ENCODE measurements around the gene STARD3. TPM values are rescaled to one million over a fixed set of nuclear protein-coding genes. Genes with fewer than 3 reads are reported as not detected.

The STARD3 gene
- total RNA-seq, 1 donor from 2014 or later: 59.3 TPM

DNA sequence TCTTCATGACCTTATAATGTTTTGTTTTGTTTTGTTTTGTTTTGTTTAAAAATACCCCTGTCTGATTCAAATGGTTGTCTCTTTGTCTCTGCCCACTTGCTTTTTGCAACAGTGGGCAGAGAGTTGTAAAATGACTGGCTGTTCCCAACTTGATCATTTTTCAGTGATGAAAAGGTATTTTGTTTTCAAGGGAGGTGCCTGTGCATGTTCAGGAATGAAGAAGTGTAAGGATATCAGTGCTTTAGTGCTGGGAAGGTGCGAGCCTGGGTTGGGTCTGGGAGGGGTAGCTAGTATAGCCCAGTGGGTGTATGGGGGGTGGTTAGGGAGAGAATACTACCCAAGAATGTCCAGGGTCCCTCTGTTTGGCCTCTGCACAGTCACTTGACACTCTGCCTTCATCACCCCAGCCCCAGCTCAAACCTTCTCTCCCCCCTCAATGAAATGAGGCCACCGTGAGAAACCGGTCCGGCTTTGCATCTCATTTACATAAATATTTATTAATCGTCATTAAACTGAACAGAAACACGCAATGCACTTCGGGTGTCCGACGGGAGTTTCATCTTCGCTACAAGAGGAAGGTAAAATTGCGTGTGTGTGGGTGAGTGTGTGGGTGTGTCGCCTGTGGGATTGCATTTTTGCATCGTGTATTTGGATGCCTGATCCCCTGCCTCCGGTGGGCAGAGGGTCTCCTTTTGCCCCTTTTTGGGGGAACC, 33.5 kb upstream of the STARD3 start:
- intact Hi-C loops (cut with micrococcal nuclease): no loop called here

DNA sequence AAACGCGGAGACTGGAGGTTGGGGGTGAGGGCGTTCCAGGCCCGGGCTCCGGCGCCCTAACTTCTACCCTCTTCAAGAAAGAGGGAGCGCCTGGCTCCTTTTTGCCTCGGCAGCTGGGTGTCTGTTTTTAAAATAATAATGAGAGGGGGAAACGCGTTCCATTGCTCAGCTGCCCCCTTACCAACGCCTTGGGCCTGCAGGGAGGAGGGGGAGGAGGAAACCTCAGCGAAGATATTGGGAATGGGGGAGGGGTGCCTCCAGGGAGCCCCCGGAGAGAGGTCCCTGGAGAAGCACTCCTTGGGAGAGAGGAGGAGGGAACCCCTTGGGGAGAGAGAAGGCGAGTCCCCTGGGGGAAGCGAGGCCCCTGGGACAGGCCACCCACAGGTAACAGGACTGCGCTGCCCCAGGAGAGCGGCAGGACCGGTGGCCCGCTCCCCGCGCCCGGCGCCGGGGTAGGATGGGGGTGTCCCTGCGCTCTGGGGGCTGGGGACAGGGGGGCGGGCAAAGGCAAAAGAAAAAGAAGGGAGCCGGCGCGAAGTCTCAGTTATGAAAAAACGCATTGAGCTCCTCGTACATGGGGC, 31.9 kb upstream of the STARD3 start:
- intact Hi-C loops (cut with micrococcal nuclease): no loop called here

DNA sequence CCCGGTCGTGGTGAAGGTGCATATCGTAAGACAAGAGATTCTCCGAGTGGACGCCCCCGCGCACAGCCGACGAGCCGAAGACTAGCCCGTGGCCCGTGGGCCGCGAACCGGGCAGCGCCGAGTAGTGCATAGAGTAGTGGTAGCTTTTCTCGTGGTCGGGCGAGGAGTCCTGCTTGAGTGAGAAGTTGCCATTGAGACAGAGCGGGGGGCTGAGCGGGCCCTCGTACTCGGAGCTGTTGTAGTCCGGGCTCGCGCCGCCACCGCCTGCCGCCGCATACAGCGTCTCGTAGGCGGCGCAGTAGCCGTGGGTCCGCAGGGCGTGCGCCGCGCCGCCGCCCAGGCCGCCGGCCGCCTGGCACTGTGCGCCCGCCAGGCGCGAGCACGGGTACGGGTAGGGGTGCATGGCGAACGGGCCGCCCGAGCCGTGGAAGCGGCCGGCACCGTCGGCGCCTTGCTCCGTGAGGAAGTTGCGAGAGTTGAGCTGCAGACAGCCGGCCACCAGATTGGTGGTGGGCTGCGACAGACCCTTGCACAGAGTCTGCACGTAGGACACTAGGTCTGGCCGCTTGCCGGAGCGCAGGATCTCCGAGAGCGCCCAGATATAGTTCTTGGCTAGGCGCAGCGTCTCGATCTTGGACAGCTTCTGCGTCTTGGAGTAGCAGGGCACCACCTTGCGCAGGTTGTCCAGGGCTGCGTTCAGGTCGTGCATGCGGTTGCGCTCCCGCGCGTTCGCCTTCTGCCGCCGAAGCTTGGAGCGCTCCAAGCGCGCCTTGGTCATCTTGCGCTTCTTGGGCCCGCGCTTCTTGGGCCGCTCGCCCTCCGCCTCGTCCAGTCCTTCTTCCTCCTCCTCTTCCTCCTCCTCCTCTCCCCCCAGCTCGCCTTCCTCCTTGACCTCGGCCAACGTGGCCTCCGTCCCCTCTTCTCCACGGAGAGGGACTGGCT, 31.2 kb upstream of the STARD3 start:
- intact Hi-C loops (cut with micrococcal nuclease): no loop called here

DNA sequence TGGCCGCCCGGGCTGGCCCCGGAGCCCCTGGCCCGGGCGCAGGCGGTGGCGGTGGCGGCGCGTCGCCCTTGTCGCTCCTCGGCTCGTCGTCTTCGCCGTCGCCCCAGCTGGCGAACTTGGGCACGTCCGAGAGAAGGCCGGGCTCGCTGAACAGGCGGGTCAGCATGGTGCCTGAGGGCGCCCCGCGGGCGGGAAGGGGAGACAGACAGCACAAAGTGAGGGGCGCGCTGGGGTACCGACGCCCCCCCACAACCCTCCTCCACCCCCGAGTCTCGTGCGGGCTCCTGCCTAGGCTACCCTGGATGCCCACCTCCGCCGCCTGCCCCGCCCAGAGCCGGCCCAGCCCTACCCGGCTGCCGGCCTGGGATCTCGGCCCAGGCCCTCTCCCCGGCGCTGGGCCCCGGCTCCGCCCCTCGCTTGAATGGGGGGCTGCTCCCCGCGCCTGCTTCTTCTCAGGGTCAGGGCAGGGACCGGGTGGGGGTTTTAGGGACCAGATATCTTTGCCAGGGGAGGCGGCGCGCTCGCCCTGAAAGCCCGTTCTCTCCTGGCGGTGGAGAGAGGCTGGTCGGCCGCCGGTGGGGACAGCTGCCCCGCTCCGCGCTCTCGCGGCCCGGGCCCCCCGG, 30.4 kb upstream of the STARD3 start:
- intact Hi-C loops (cut with micrococcal nuclease): no loop called here

DNA sequence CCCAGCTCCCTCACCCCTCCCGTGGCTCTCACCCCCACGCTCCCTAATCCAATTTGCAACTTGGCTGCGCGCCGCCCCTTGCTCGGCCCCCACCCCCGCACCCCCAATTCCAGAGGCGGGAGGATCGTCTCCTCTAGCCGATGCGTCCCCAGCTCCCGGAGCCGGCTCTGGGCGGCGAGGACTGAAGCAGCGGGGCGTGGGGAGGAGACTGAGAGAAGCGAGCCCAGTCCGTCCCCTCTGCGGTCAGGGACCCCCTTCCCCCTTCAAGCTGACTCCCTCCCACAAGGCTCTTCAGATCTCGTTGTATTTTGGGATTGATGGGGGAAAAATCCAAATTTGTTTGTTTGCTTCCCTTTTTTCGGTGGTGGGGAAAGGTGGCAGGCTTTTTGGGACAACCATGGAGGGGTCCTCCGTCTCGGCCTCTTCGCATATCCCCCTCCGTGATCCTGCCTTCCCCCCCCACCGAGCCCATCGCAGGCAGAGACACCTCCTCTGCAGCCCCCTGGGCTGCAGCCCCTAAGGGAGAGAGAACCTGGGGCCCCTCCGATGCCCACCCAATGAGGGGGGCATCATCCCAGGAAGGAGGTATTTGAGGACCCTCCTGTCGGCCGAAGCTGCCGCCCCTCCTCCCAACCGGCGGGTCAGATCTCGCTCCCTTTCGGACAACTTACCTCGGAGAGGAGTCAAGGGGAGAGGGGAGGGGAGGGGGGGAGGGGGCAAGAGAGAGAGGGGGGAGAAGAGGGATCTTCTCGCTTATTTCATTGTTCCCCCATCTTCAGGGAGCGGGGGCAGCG, 29.7 kb upstream of the STARD3 start:
- intact Hi-C loops (cut with micrococcal nuclease): no loop called here

DNA sequence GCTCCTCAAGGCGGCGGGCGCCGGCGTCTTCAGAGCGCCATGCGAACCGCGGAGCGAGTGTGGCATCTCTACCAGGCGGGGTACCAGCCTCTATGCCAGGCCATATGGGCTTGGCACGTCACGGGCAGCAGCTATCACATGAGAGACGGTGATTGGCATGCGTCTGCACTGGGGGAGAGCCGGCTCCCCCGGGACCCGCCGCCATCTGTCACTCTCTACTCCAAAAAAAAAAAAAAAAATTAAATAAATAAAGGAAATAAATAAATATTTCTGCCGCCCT, 29.2 kb upstream of the STARD3 start, which contains the start of gene NEUROD2:
TSS of gene NEUROD2 (minus strand) at position 70 of the 280 bp plus-strand sequence. CDS start 1,321 bp downstream, outside the sequence.
- intact Hi-C loops (cut with micrococcal nuclease): no loop called here

DNA sequence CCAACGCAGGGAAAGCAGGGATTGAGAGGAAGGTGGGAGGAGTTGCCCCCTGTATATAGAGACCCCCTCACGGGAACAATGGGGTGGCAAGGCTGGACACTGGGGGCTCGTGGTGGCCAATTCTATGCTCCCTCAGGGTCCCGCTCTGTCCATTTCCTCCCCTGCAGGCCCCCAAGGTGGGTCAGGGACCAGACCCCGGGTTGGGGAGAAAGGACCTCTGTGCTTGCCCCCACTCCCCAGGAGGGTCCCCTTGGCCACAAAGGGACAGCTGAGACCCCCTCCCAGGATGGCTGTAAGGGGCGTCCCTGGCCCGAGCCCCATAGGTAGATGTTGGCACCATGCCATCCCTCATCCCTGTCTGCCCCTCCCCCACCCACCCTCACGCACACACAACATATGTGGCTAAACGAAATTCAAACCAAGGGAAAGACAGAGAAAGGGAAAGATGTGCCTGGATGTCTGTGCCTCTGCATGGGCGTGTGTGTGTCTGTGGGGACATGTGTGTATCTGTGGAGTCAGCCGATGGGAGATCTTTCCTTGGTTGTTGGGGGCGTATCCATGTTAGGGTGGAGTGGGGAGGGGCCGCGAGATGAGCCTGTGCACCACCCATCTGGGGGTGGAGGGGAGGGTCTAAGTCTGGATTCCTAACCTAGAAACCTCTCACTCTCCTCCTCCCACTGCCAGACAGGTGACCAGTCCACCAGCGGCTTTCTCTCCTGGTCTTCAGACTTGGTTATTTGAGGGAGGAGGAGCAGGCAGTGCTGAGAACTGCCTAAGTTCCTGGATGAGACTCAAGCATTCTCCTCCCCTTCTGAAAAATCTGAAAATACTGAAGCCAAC, 28.6 kb upstream of the STARD3 start:
- intact Hi-C loops (cut with micrococcal nuclease): no loop called here

DNA sequence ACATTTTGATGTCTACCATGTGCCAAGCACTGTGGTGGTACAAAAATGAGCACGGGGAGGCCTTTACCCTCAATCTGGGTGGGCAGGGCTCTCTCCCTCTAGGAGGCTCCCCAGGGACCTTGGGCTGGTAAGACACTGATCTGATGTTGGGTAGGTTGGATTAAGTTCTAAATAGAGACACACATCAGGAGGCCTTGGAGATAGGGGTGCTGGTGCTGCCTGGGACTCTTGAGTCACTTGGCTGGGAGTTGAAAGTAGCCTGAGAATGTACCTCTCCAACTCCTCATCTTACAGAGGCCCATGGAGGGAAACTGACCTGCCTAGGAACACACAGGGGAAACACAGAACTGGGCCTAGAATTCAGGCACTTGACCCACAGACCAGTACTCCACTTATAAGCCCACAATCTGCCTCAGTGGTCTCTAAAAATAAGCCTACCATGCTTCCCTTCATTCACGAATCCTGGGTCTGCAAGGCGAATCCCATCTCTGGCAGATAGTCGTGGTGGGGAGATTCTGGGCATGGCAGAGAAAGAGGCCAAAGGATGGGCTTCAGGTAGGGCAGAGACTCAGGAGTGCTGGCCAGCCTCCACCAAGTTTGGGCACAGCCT, 27.4 kb upstream of the STARD3 start:
- intact Hi-C loops (cut with micrococcal nuclease): no loop called here

DNA sequence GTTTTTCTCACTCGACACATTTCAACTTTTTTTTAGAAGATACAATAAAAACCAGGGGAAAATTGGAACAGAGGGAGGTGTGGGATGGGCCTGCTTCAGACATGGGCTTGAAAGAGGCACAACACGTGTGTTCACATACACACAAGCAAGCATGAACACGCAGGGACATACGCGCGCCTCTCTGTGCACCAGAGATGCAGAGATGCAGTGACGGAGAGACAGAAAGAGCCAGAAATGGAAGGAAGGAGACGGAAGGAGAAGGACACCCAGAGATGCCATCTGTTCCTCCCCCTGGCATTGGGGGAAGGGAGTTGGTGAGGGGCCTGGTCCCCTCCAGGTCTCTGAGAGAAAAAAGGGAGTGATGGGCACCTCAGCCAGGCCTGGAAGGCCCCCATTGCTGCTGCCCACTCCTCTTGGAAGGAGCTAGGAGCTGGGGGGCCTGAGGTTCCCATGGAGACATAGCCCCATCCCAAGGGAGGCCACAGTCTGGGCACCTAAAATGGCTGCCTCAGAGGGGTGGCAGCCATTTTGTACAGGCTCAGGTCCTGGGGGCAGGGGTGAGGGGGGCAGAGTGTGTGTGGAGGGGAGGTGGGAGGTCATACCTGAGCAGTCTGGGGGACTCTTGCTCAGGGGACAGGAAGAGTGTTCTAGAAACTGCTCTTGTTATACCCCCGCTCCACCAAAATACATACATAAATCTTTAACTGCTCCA, 25.4 kb upstream of the STARD3 start:
- intact Hi-C loops (cut with micrococcal nuclease): no loop called here

DNA sequence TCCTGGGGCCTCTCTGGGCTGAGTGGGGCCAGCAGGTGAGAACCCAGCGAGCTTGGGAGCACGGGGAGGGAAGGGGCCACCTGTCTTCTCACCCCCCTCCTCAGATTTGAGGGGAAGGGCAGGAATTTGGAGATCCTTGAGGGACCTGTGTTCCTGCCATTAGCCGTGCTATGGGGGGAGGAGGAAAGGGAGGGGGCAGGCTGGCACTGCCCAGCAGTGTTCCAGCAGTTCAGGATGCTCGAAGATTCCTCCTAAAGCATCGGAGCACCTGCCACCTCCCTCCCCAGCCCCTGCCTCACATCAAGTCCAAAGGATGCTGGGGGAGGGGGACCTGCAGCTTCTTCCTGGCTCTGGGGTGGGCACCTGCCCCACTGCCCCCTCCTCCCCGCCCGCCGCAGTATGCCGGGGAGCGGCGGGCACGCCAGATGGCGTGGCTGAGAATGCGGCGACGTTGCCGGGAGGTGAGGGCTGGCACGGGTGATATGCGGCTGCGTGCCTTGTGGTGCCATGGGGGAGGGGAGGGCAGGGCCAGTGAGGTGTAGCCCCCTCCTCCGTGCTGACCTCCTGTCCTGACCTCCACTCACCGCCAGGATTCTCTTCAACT, 24.6 kb upstream of the STARD3 start:
- intact Hi-C loops (cut with micrococcal nuclease): no loop called here

DNA sequence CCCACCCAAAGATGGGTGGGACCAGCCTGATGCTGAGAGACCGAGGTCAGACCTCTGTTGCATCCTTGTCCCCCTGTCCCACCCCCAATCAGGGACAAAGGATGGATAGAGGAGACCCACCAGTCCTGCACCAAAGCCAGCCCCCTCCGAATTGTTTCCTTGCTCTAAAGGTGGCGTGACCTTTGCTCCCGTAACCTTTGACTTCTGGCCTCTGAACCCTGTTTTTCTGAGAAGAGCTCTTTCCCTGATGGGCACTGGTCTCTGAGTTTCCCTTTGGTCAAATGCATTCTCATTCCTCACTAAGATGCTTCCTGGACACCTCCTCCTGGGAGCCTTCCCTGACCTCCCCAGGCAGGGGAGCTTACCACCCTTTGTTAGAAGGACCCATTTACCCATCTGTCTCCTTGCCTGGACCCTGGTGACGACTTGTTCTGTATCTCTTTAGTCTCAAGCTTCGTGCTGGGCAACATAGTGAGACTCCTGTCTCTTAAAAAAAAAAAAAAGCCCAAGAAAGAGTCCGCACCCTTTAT, 23.9 kb upstream of the STARD3 start:
- intact Hi-C loops (cut with micrococcal nuclease): no loop called here

DNA sequence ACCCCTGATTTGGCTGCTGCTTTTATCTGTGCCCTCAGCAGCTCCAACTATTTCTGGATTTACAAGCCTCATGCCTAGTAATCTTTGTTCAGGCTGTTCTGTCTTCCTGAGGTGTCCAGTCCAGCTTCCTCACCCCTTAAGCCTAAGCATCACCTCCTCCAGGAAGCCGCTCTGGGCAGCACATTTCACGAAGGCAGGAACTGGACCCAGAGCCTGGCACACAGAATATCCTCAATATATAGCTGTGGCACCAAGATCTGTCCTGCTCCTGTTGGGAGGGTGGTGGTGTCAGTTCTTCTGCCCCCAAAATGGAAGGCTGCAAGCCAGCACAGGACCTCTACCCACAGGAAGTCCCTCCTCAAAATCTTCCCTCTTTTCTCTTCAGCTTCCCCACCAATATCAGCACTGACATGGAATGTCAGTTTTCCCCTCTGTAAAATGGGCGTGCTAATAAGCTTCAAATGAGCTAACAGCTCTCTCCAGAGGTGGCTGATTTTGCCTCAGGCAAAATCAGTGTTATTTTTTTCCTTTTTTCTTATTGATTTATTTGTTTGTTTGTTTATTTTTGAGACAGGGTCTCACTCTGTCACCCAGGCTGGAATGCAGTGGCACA, 22.3 kb upstream of the STARD3 start:
- intact Hi-C loops (cut with micrococcal nuclease): no loop called here

DNA sequence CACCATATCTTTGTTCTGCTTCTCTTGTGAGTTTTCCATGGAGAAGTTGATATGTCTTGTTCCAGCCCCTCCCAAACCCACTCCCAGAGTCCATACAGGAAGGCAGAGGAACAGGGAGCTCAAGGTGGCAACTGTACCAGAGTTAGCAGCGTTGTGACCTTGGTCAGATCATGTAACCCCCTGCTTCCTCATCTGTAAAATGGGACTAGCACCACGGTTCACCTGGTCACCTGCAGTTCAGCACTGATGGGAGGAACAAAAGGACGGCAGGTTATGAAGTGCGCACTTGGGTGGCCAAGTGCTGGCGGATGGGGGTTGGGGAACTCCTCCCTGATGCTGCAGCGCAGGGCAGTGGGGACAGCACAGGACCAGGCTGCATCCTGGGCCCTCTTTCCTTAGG, 21.5 kb upstream of the STARD3 start:
- intact Hi-C loops (cut with micrococcal nuclease): no loop called here

DNA sequence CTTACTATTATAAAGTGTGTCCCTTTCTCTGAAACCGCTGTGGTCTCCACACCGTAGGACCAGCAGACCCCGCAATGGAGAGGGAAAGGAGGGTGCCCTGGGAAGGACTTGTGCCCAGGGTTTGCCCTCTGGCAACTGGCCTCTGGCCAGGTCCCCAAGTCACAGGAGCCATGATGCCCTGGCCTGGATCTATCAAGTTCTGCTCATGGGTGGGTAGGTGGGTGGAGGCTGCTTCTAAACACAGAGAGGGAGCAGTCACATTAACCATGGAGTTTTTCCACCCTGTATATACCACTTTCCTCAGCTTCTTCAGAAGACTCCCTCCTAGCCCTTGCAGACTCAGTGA, 19.9 kb upstream of the STARD3 start:
- intact Hi-C loops (cut with micrococcal nuclease): no loop called here

DNA sequence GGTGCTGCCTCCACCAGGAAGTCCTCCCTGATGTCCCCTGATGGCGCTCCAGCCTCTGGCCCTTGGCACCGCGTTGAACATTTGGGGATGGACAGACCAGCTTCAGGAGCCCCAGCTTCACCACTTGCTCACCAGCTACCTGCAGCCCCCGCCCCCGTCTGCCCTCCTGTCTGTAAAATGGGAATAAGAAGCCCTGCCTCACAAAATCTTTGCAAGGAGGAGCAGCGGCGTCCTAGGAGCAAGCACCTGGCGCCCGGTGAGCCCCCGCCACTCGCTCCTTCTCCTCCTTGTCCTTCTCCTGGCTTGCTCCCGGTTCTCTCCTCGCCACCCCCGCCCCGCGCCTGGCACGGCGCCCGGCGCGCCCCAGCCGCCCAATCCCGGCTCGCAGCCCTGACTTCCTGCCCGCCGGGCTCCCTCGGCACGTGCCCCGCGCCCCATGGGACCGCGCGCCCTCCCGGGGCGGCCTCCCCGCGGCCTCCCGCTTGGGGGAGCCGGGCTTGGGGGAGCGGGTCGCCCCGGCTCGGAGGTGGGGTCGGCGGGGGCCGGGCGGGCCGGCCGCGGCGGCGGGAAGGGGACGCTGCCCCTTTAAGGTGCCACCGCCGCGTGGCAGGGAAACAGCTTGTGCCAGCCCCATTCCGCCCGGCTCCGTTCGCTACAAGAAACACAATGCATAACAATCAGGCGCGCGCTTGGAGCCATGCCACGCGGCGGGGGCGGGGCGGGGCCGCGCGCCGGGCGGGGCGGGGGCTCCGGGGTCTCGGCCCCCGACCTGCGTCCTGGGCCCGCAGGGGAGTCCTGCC, 19.3 kb upstream of the STARD3 start:
- intact Hi-C loops (cut with micrococcal nuclease): no loop called here

DNA sequence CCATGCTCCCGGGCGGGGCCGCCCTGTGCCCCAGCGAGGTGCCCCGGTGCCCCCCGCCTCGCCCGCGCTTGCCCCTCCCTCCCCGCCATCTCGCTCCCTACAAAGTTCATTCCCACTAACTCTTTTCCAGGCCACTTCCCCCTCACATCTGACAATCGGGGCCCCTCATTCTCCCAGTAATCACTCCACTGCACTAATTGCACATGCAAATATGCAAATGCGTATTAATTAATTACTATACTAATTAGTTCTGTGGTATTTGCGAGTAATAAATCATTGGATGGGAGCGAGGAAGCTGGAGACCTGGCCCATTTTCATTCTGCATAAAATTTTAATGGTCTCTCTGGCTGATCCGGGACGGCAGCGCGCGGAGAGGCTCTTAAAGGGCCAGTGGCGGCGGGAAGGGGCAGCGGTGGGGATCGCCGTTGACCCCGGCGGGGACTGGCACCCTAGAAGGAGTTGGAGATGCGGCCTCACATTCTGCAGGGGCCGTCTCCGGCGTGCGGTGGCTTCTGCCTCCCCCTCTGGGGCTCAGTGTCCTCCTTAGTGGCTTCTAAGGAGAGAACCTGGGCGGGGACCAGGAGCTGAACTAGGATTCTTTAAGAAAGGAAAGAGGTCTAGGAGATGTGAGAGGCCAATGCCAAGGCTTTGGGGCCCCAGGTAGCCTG, 18.6 kb upstream of the STARD3 start:
- intact Hi-C loops (cut with micrococcal nuclease): no loop called here

Measured in T-helper 2 cell treated with Interferon-gamma antibody and Interleukin-4, amounts not matched to agents 100 ng/mL and 5 ng/mL, for 36 hours (primary cell).